Uterus (tissue), 2 donors: ENCODE measurements around the gene ATP4B.

Experiments used
- POLR2A ChIP-seq, 2 donors: fragments of 450-650 bp; IDR thresholded peaks; one replicate each; pipeline ENCODE4 v1.6.1; 2016; ENCODE audit warnings: antibody characterized with exemption in 2 of 2, mild to moderate bottlenecking in 1 of 2, moderate library complexity in 1 of 2
- TF ChIP-seq, protein P1 (sequence below), 4 experiments: fragments of 200-600 bp in 2 of 4; fragments of 450-650 bp in 2 of 4; sonication (generic) in 2 of 4; IDR thresholded peaks; one replicate each; pipeline ENCODE4 v1.5.1; 2016 to 2019; ENCODE audit warnings: antibody characterized with exemption in 4 of 4, mild to moderate bottlenecking in 2 of 4, moderate library complexity in 1 of 4

- TF ChIP-seq, protein P1, sequence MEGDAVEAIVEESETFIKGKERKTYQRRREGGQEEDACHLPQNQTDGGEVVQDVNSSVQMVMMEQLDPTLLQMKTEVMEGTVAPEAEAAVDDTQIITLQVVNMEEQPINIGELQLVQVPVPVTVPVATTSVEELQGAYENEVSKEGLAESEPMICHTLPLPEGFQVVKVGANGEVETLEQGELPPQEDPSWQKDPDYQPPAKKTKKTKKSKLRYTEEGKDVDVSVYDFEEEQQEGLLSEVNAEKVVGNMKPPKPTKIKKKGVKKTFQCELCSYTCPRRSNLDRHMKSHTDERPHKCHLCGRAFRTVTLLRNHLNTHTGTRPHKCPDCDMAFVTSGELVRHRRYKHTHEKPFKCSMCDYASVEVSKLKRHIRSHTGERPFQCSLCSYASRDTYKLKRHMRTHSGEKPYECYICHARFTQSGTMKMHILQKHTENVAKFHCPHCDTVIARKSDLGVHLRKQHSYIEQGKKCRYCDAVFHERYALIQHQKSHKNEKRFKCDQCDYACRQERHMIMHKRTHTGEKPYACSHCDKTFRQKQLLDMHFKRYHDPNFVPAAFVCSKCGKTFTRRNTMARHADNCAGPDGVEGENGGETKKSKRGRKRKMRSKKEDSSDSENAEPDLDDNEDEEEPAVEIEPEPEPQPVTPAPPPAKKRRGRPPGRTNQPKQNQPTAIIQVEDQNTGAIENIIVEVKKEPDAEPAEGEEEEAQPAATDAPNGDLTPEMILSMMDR (IDR thresholded peaks at IDR 0.05), result no peak
- no peak for TF ChIP-seq POLR2A (IDR thresholded peaks at IDR 0.05)
Measured at GRCh38 chr13:113665597-113666328, 7.8 kb upstream of the ATP4B start.
